Measurements from ENCODE around the gene C1orf35. TPM values are rescaled to one million over a fixed set of nuclear protein-coding genes. Genes with fewer than 3 reads are reported as not detected.

Gene C1orf35
- polyA plus RNA-seq, 4 donors, result 13.8 to 23.8 (median 14.7) TPM

- DNase-seq (ENCODE audit: low read depth in 4 of 4, low spot score in 3 of 4), result no peak
These were observed 36.1 kb downstream of the C1orf35 start for GRCh38 chr1:228066891-228067654.

- DNase-seq (ENCODE audit: low read depth in 4 of 4, low spot score in 3 of 4), result no peak
These were observed 36.7 kb downstream of the C1orf35 start for GRCh38 chr1:228066416-228066815.

GRCh38 chr1:228065543-228066347, 37.4 kb downstream of the C1orf35 start:
- DNase-seq (ENCODE audit: low read depth in 4 of 4, low spot score in 3 of 4), result no peak

- DNase-seq (ENCODE audit: low read depth in 4 of 4, low spot score in 3 of 4), result no peak
These were observed 38.2 kb downstream of the C1orf35 start for GRCh38 chr1:228064741-228065542.

GRCh38 chr1:228064296-228064695, 38.8 kb downstream of the C1orf35 start:
- no peak for DNase-seq (ENCODE audit: low read depth in 4 of 4, low spot score in 3 of 4)

GRCh38 chr1:228063251-228064191, 39.6 kb downstream of the C1orf35 start:
- DNase-seq (ENCODE audit: low read depth in 4 of 4, low spot score in 3 of 4), result no peak

GRCh38 chr1:228062812-228063211, 40.3 kb downstream of the C1orf35 start:
- DNase-seq (ENCODE audit: low read depth in 4 of 4, low spot score in 3 of 4), result no peak

- no peak for DNase-seq (ENCODE audit: low read depth in 4 of 4, low spot score in 3 of 4)
These were observed 40.9 kb downstream of the C1orf35 start for GRCh38 chr1:228062085-228062791.

- no peak for DNase-seq (ENCODE audit: low read depth in 4 of 4, low spot score in 3 of 4)
These were observed 41.6 kb downstream of the C1orf35 start for GRCh38 chr1:228061411-228062084.

GRCh38 chr1:228060458-228061190, 42.5 kb downstream of the C1orf35 start:
- no peak for DNase-seq (ENCODE audit: low read depth in 4 of 4, low spot score in 3 of 4)

- DNase-seq (ENCODE audit: low read depth in 4 of 4, low spot score in 3 of 4), result no peak
These were observed 43.3 kb downstream of the C1orf35 start for GRCh38 chr1:228059634-228060457.

- DNase-seq (ENCODE audit: low read depth in 4 of 4, low spot score in 3 of 4), result no peak
These were observed 44.0 kb downstream of the C1orf35 start for GRCh38 chr1:228058949-228059633.

- DNase-seq (ENCODE audit: low read depth in 4 of 4, low spot score in 3 of 4), result no peak
These were observed 44.8 kb downstream of the C1orf35 start for GRCh38 chr1:228058172-228058948.
